H1 (cell line): ENCODE measurements around the gene ABI2. TPM values are rescaled to one million over a fixed set of nuclear protein-coding genes. Genes with fewer than 3 reads are reported as not detected.

Source experiments
- CHD2 ChIP-seq: IDR thresholded peaks from 2 replicates; pipeline ENCODE4 v1.6.1; 2012; ENCODE audit warnings: low read length, improper control_type of control experiment
- EGR1 ChIP-seq: IDR thresholded peaks from 2 replicates; pipeline ENCODE4 v1.6.1; 2011; ENCODE audit warnings: low read depth, low read length, borderline replicate concordance
- POLR2A ChIP-seq, 2 experiments: IDR thresholded peaks; 1 replicate in 1 of 2; 2 replicates in 1 of 2; pipeline ENCODE4 v1.6.1; 2011; ENCODE audit warnings: low read depth in 2 of 2, low read length in 2 of 2, mild to moderate bottlenecking in 2 of 2; ENCODE audit errors: control extremely low read depth in 1 of 2
- POLR2AphosphoS5 ChIP-seq: IDR thresholded peaks from 2 replicates; pipeline ENCODE4 v1.6.1; 2011; ENCODE audit warnings: low read depth, low read length
- SIX5 ChIP-seq: IDR thresholded peaks from 2 replicates; pipeline ENCODE4 v1.6.1; 2011; ENCODE audit warnings: mild to moderate bottlenecking, low read depth, low read length
- polyA plus RNA-seq, 7 experiments: library from polyadenylated mRNA; depleted of rRNA in 3 of 7; stranded (reverse) in 5 of 7; unstranded in 2 of 7; fragments of >200 nt in 5 of 7; fragments of 200-250 nt in 2 of 7; gene quantifications; 1 replicate in 5 of 7; 2 replicates in 1 of 7; 4 replicates in 1 of 7; pipeline versions ENCODE4 v1.2.1 to v1.2.3, GENCODE V29; 2011 to 2013; ENCODE audit warnings: missing spikeins in 2 of 7, mixed read lengths in 2 of 7
- total RNA-seq: library from RNA; stranded (reverse); fragmentation: NEBNext Ultra II Directional; extraction: Animal tissue kit (Norgen Biotek cat#: 25700); gene quantifications from 2 replicates; pipeline ENCODE4 v1.2.1, GENCODE V29; 2021

ABI2 gene
- total and polyA plus RNA-seq, 2 of the 8 experiments (the other 6 are each of a cell fraction or from before 2014, with no cell fraction given) = 62.3 to 118 TPM

GRCh38 chr2:203360833-203361430 is 32.7 kb downstream of the ABI2 start (continued):
- no peak for TF ChIP-seq CHD2
- TF ChIP-seq POLR2A (IDR thresholded peaks at IDR 0.05; ENCODE audit: control extremely low read depth in 1 of 2, low read depth in 2 of 2, low read length in 2 of 2) = no peak
- TF ChIP-seq EGR1 = no peak
- no peak for TF ChIP-seq SIX5
- no peak for TF ChIP-seq POLR2AphosphoS5
